ENCODE measurements around the gene PCDHB15.

Gene PCDHB15

DNA sequence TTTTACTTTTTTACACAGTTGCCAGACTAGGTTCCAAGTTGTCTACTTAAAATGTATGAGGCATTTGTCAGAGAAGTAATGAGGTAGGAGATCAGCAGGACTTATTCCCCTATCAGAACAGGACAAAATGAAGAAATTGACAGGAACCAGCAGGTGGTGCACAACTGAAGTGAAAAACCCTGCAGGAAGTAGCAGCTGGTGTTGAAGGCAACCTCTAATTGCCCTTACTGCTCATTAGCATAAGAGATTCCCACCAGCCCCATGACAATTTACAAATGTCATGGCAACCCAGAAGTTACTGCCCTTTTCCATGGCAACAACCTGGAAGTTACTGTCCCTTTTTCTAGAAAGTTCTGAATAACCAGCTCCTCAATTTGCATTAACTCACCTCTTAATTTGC, 5.4 kb downstream of the PCDHB15 start:
- no peak for DNase-seq

GRCh38 chr5:141258464-141258863, 13.3 kb downstream of the PCDHB15 start:
- DNase-seq: no peak

GRCh38 chr5:141258948-141259347, 13.8 kb downstream of the PCDHB15 start:
- DNase-seq: no peak

GRCh38 chr5:141260458-141261237, 15.5 kb downstream of the PCDHB15 start:
- no peak for DNase-seq

DNA sequence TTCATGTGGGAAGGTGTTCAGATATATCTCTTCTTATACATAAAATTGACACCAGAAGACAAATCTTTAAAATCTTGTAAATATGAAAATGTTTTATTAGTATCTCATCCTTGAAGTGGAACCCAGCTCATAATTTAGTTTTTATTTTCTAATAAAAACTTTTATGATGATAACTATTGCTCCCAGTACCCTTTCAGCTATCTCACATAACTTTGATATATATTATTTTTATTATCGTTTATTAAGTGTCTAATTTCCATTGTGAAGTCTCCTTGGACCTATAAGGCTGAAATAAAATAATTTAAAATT, 16.0 kb downstream of the PCDHB15 start:
- DNase-seq: no peak

- no peak for DNase-seq
Observed at GRCh38 chr5:141269195-141269594, 24.0 kb downstream of the PCDHB15 start.

DNA sequence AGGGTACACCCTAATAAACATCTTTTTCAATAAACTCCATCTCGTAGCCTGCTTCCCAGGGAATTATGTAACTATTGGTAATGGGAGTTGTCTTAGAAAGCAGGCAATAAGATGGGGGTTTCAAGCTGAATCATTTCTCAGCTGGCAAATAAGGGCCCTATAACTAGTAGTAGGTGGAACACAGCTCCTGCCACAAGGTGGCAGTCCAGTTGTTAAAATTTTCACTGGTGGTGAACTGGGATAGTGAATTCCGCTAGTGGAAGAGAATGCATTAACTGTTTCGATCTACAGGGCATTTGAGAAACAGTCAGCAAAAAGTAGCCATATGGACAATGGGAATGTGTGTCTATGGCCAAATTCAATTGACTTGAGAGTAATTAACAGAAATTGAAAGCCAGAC, 27.7 kb downstream of the PCDHB15 start:
- DNase-seq: no peak

GRCh38 chr5:141298376-141298775, 53.2 kb downstream of the PCDHB15 start:
- DNase-seq: no peak

Measured in NCI-H510A (cell line).